Mononuclear cell (primary cell): Measurements from ENCODE around the gene FAM83E. TPM values are rescaled to one million over a fixed set of nuclear protein-coding genes. Genes with fewer than 3 reads are reported as not detected.
"Not testable (repeated sequence)": the region's sequence is repeated elsewhere in the genome, so short reads cannot be mapped to it uniquely, and the experiment has no call there.

Experiments used
- H3K27me3 ChIP-seq: 2 replicates; pipeline ENCODE4 v1.6.0; 2011; ENCODE audit warnings: low read length, control low read depth; ENCODE audit not compliant: insufficient read depth
- H3K4me1 ChIP-seq: 2 replicates; pipeline ENCODE4 v1.5.1; 2011; ENCODE audit warnings: mild to moderate bottlenecking, low read length, control low read depth; ENCODE audit not compliant: insufficient read depth
- H3K4me3 ChIP-seq: 2 replicates; pipeline ENCODE4 v1.5.1; 2011; ENCODE audit warnings: mild to moderate bottlenecking, low read length, moderate library complexity
- H3K9me3 ChIP-seq: 2 replicates; pipeline ENCODE4 v1.5.1; 2011; ENCODE audit warnings: low read depth, mild to moderate bottlenecking, control low read depth, low read length
- total RNA-seq: library from RNA; depleted of rRNA; stranded (reverse); fragments of >200 nt; gene quantifications from one replicate; pipeline ENCODE4 v1.2.3, GENCODE V29; 2012

FAM83E gene
- total RNA-seq, 1 donor = 0.73 TPM

- H3K4me3 ChIP-seq = no peak overlapping the region
- no peaks in the 10 kb centered on the region for H3K9me3 ChIP-seq
- no peaks in the 10 kb centered on the region for H3K27me3 ChIP-seq
- no peaks in the 10 kb centered on the region for H3K4me1 ChIP-seq
These were observed 19.0 kb downstream of the FAM83E start for GRCh38 chr19:48595833-48596232.

DNA sequence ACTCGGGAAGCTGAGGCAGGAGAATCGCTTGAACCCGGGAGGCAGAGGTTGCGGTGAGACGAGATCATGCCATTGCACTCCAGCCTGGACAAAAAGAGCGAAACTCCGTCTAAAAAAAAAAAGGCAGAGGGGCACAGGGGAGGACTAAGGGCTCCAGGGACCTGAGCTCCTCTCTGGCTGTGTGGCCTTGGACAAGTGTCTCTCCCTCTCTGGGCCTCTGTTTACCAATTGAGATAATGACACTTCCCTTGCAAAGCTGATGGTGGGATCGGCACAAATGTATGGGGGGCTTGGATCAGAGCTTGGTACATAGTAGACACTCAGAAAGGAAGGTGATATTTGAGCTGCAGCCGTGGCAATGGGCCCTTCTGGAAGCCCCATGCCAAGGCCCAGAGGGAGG is 19.7 kb downstream of the FAM83E start:
- no peaks in the 10 kb centered on the region for H3K27me3 ChIP-seq
- H3K4me1 ChIP-seq = no peaks in the 10 kb centered on the region
- no peaks in the 10 kb centered on the region for H3K9me3 ChIP-seq
- H3K4me3 ChIP-seq = no peak overlapping the region

DNA sequence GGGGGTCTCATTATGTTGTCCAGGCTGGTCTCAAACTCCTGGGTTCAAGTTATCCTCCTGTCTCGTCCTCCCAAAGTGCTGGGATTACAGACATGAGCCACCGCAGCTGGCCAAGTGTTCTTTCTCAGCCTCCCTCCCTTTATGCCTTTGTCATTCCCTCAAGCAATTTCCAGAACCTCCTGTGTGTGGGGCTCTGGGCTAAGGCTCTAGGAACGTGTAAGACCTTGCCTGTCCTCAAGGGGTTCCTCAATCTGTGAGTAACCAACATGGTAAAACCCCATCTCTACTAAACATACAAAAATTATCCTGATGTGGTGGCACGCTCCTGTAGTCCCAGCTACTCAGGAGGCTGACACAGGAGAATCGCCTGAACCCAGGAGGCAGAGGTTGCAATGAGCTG is 23.9 kb downstream of the FAM83E start:
- no peak overlapping the region for H3K4me3 ChIP-seq
- no peaks in the 10 kb centered on the region for H3K9me3 ChIP-seq
- peaks cover 10% of the 10 kb centered on the region for H3K4me1 ChIP-seq
- H3K27me3 ChIP-seq = no peaks in the 10 kb centered on the region

- Histone ChIP-seq H3K4me1 (peaks cover 14% of the 10 kb centered on the region), H3K9me3 (no peaks in the 10 kb centered on the region), H3K27me3 (no peaks in the 10 kb centered on the region), H3K4me3 (no peak overlapping the region)
These were observed 26.0 kb downstream of the FAM83E start for GRCh38 chr19:48588670-48589401.

- Histone ChIP-seq H3K27me3 (no peaks in the 10 kb centered on the region), H3K9me3 (no peaks in the 10 kb centered on the region), H3K4me3 (no peak overlapping the region), H3K4me1 (peaks cover 15% of the 10 kb centered on the region)
These were observed 27.5 kb downstream of the FAM83E start for GRCh38 chr19:48587387-48587786.

- Histone ChIP-seq H3K9me3 (no peaks in the 10 kb centered on the region), H3K4me1 (peaks cover 6% of the 10 kb centered on the region), H3K4me3 (no peak overlapping the region), H3K27me3 (no peaks in the 10 kb centered on the region)
These were observed 32.7 kb downstream of the FAM83E start for GRCh38 chr19:48582168-48582567.

GRCh38 chr19:48578891-48579290 is 36.0 kb downstream of the FAM83E start:
- H3K9me3 ChIP-seq = no peaks in the 10 kb centered on the region
- H3K4me1 ChIP-seq = peaks cover 2% of the 10 kb centered on the region
- no peaks in the 10 kb centered on the region for H3K27me3 ChIP-seq
- no peak overlapping the region for H3K4me3 ChIP-seq

- not testable (repeated sequence) for H3K9me3 ChIP-seq, H3K27me3 ChIP-seq, H3K4me1 ChIP-seq, H3K4me3 ChIP-seq
These were observed 37.0 kb downstream of the FAM83E start for GRCh38 chr19:48577908-48578307.

DNA sequence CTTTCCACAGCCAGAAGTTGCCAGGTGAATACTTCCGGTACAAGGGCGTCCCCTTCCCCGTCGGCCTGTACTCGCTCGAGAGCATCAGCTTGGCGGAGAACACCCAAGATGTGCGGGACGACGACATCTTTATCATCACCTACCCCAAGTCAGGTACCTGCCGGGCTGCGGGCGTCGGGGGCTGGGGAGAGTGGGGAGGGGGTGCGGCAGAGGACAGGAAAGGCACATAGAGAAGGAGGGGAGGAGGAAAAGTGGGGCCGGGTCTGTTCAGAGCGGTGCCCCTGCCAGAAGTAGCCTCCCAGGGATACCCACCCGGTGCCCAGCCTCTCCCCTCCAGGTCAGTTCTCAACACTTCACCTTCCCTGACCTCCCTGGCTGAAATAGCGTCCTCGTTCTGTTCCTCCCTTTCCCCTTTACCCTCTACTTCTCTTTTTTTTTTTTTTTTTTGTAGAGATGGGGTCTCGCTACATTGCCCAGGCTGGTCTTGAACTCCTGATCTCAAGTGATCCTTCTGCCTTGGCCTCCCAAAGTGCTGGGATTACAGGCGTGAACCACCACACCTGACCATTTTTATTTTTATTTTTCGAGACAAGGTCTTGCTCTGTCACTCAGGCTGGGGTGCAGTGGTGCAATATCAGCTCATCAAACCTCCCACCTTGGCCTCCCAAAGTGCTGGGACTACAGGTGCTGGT is 38.8 kb downstream of the FAM83E start:
- Histone ChIP-seq H3K4me3 (no peak overlapping the region), H3K9me3 (no peaks in the 10 kb centered on the region), H3K4me1 (no peaks in the 10 kb centered on the region), H3K27me3 (no peaks in the 10 kb centered on the region)

- Histone ChIP-seq H3K4me3 (no peak overlapping the region), H3K9me3 (no peaks in the 10 kb centered on the region), H3K4me1 (no peaks in the 10 kb centered on the region), H3K27me3 (no peaks in the 10 kb centered on the region)
These were observed 41.7 kb downstream of the FAM83E start for GRCh38 chr19:48573163-48573505.

DNA sequence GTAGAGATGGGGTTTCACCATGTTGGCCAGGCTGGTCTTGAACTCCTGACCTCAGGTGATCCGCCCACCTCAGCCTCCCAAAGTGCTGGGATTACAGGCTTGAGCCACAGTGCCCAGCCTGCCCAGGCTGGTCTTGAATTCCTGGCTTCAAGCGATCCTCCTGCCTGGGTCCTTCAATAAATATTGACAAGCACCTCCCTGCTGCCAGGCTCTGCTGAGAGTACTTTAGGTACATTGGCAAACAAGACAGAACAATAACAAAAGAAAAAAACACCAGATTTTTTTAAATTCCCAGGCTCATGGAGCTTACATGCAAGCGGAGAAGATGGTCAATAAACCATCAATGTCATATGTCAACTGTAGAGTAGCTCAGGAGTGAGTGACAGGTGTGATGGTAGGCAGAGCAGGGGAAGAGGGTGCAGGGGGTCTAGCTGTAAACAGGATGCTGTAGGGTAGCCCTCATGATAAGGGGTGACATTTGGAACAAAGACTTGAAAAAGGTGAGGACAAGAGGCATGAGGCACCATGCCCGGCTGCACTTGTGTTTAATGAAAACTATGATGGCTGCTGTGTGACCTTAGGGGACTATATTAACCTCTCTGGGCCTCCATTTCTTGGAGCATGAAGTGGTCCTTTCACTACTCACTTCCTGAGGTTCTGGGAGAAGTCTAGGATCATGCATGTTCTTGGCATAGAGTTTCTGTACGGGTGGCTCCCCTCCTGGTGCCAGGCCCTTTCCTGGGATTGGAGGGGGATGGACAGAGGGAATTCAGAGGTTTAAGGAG is 43.3 kb downstream of the FAM83E start:
- H3K27me3 ChIP-seq = no peaks in the 10 kb centered on the region
- H3K9me3 ChIP-seq = no peaks in the 10 kb centered on the region
- H3K4me1 ChIP-seq = no peaks in the 10 kb centered on the region
- H3K4me3 ChIP-seq = no peak overlapping the region

DNA sequence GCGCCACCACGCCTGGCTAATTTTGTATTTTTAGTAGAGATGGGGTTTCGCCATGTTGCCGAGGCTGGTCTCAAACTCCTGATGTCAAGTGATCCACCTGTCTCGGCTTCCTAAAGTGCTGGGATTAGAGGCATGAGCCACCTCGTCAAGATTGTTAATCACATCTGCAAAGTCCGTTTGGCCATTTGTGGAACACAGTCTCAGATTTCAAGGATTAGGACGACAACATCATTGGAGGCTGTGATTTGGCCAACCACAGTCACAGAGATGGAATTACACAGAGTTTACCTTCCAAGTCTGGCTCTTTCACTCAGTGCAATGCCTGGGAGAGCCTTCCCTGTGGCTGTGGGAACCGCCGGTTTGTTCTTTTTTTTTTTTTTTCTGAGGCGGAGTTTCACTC is 45.1 kb downstream of the FAM83E start:
- Histone ChIP-seq H3K9me3 (no peaks in the 10 kb centered on the region), H3K4me3 (no peak overlapping the region), H3K4me1 (no peaks in the 10 kb centered on the region), H3K27me3 (no peaks in the 10 kb centered on the region)

GRCh38 chr19:48568345-48568886 is 46.5 kb downstream of the FAM83E start:
- Histone ChIP-seq H3K4me1 (no peaks in the 10 kb centered on the region), H3K4me3 (no peak overlapping the region), H3K9me3 (no peaks in the 10 kb centered on the region), H3K27me3 (no peaks in the 10 kb centered on the region)

DNA sequence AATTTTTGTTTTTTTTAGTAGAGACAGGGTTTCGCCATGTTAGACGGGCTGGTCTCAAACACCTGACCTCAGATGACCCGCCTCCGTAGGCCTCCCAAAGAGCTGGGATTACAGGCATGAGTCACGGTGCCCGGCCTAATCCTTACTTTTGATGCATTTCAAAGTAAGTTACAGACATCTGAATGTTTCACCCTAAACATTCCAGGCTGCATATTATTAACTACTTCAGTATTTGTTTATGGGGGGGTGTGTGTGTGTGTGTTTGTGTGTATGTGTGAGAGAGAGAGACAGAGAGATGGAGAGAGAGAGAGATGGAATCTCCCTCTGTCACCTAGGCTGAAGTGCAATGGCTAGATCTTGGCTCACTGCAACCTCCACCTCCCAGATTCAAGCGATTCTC is 49.8 kb downstream of the FAM83E start:
- H3K4me1 ChIP-seq = no peaks in the 10 kb centered on the region
- no peaks in the 10 kb centered on the region for H3K27me3 ChIP-seq
- no peak overlapping the region for H3K4me3 ChIP-seq
- no peaks in the 10 kb centered on the region for H3K9me3 ChIP-seq
